H9 (cell line): ENCODE results near the gene SPRED2. TPM values are rescaled to one million over a fixed set of nuclear protein-coding genes. Genes with fewer than 3 reads are reported as not detected.

Experiments used
- DNase-seq: peaks from one replicate; pipeline ENCODE4 v3.0.0-alpha.2; 2017
- H2AFZ ChIP-seq: one replicate; pipeline ENCODE4 v1.6.1; 2013; ENCODE audit warnings: mild to moderate bottlenecking, low read length, control low read depth, moderate library complexity
- H2AK5ac ChIP-seq: 2 replicates; pipeline ENCODE4 v1.6.1; 2013; ENCODE audit warnings: low read length, control low read depth, mixed read lengths; ENCODE audit not compliant: insufficient read length
- H2BK120ac ChIP-seq: one replicate; pipeline ENCODE4 v1.6.1; 2013; ENCODE audit warnings: low read depth, mild to moderate bottlenecking, low read length, control low read depth, inconsistent platforms; ENCODE audit not compliant: poor library complexity, severe bottlenecking
- H2BK12ac ChIP-seq: 2 replicates; pipeline ENCODE4 v1.6.1; 2013; ENCODE audit warnings: low read length, control low read depth, mixed read lengths, low read depth; ENCODE audit not compliant: insufficient read length
- H2BK15ac ChIP-seq: 2 replicates; pipeline ENCODE4 v1.6.1; 2013; ENCODE audit warnings: low read depth, low read length, control low read depth
- H2BK20ac ChIP-seq: one replicate; pipeline ENCODE4 v1.6.1; 2013; ENCODE audit warnings: low read depth, mild to moderate bottlenecking, low read length, control low read depth, inconsistent platforms; ENCODE audit not compliant: poor library complexity, severe bottlenecking
- H2BK5ac ChIP-seq: 2 replicates; pipeline ENCODE4 v1.6.1; 2013; ENCODE audit warnings: low read length, control low read depth, mixed read lengths; ENCODE audit not compliant: insufficient read length
- H3K14ac ChIP-seq: 2 replicates; pipeline ENCODE4 v1.6.1; 2013; ENCODE audit warnings: low read length, control low read depth; ENCODE audit not compliant: insufficient read depth
- H3K18ac ChIP-seq: 2 replicates; pipeline ENCODE4 v1.6.1; 2013; ENCODE audit warnings: low read depth, mild to moderate bottlenecking, mixed read lengths, low read length, control low read depth; ENCODE audit not compliant: insufficient read length
- H3K23ac ChIP-seq: 2 replicates; pipeline ENCODE4 v1.6.1; 2013; ENCODE audit warnings: low read length, control low read depth, mixed read lengths, low read depth; ENCODE audit not compliant: insufficient read length
- H3K23me2 ChIP-seq: 2 replicates; pipeline ENCODE4 v1.6.1; 2013; ENCODE audit warnings: low read depth, mild to moderate bottlenecking, mixed read lengths, low read length, control low read depth; ENCODE audit not compliant: insufficient read length, poor library complexity, severe bottlenecking
- H3K27ac ChIP-seq: 2 replicates; pipeline ENCODE4 v1.5.1; 2013; ENCODE audit warnings: low read length, control low read depth, mixed read lengths, low read depth; ENCODE audit not compliant: insufficient read length
- H3K27me3 ChIP-seq: 2 replicates; pipeline ENCODE4 v1.6.1; 2013; ENCODE audit warnings: low read length, control low read depth, inconsistent platforms; ENCODE audit not compliant: insufficient read depth
- H3K4ac ChIP-seq: 2 replicates; pipeline ENCODE4 v1.6.1; 2013; ENCODE audit warnings: low read depth, mild to moderate bottlenecking, control low read depth, inconsistent platforms, low read length, moderate library complexity
- H3K4me1 ChIP-seq: 2 replicates; pipeline ENCODE4 v1.6.1; 2013; ENCODE audit warnings: low read length, control low read depth, inconsistent platforms; ENCODE audit not compliant: insufficient read depth
- H3K4me2 ChIP-seq: 2 replicates; pipeline ENCODE4 v1.6.1; 2013; ENCODE audit warnings: low read length, control low read depth, mixed read lengths; ENCODE audit not compliant: insufficient read length, insufficient read depth
- H3K56ac ChIP-seq: 2 replicates; pipeline ENCODE4 v1.6.1; 2013; ENCODE audit warnings: low read depth, mild to moderate bottlenecking, mixed read lengths, low read length, control low read depth; ENCODE audit not compliant: insufficient read length
- H3K79me1 ChIP-seq: 2 replicates; pipeline ENCODE4 v1.6.1; 2013; ENCODE audit warnings: low read depth, mild to moderate bottlenecking, moderate library complexity, low read length, control low read depth, inconsistent platforms; ENCODE audit not compliant: insufficient read depth, poor library complexity, severe bottlenecking
- H3K79me2 ChIP-seq: 2 replicates; pipeline ENCODE4 v1.6.1; 2013; ENCODE audit warnings: low read length, control low read depth, inconsistent platforms; ENCODE audit not compliant: insufficient read depth
- H3K9ac ChIP-seq: 2 replicates; pipeline ENCODE4 v1.6.1; 2013; ENCODE audit warnings: low read length, control low read depth, mixed read lengths; ENCODE audit not compliant: insufficient read length; ENCODE audit errors: extremely low read depth
- H3K9me3 ChIP-seq: one replicate; pipeline ENCODE4 v1.6.1; 2013; ENCODE audit warnings: low read depth, low read length, inconsistent platforms; ENCODE audit not compliant: control insufficient read depth
- H3T11ph ChIP-seq: one replicate; pipeline ENCODE4 v1.6.1; 2013; ENCODE audit warnings: mild to moderate bottlenecking, low read length, control low read depth, inconsistent platforms
- H4K20me1 ChIP-seq: one replicate; pipeline ENCODE4 v1.6.1; 2013; ENCODE audit not compliant: control insufficient read depth, insufficient read length, insufficient read depth
- H4K5ac ChIP-seq: 2 replicates; pipeline ENCODE4 v1.6.1; 2013; ENCODE audit warnings: low read depth, mild to moderate bottlenecking, mixed read lengths, low read length, control low read depth; ENCODE audit not compliant: insufficient read length
- H4K8ac ChIP-seq: replicated peaks from 2 replicates; pipeline ENCODE4 v1.6.1; 2013; ENCODE audit warnings: low read length, control low read depth, mixed read lengths, low read depth; ENCODE audit not compliant: insufficient read length
- H4K91ac ChIP-seq: 2 replicates; pipeline ENCODE4 v1.6.1; 2013; ENCODE audit warnings: low read depth, mild to moderate bottlenecking, moderate library complexity, mixed read lengths, low read length, control low read depth; ENCODE audit not compliant: insufficient read length
- H3K27ac Mint-ChIP-seq, 3 experiments: 2 replicates in 2 of 3; 3 replicates in 1 of 3; pipeline ENCODE4 v1.8.0; 2020 to 2021; ENCODE audit warnings: mixed read lengths in 3 of 3, mild to moderate bottlenecking in 1 of 3, moderate library complexity in 1 of 3
- H3K27me3 Mint-ChIP-seq: 2 replicates; pipeline ENCODE4 v1.8.0; 2021; ENCODE audit warnings: low read depth, mild to moderate bottlenecking, moderate library complexity, mixed read lengths
- H3K36me3 Mint-ChIP-seq, 3 experiments: 2 replicates in 2 of 3; 3 replicates in 1 of 3; pipeline ENCODE4 v1.8.0; 2020 to 2021; ENCODE audit warnings: low read depth in 3 of 3, mixed read lengths in 3 of 3; ENCODE audit not compliant: insufficient read depth in 1 of 3
- H3K4me1 Mint-ChIP-seq, 2 experiments: 2 replicates each; pipeline ENCODE4 v1.8.0; 2020; ENCODE audit warnings: mixed read lengths in 2 of 2
- H3K4me3 Mint-ChIP-seq, 2 experiments: 2 replicates in 1 of 2; 3 replicates in 1 of 2; pipeline ENCODE4 v1.8.0; 2020 to 2021; ENCODE audit warnings: mild to moderate bottlenecking in 2 of 2, mixed read lengths in 2 of 2, moderate library complexity in 1 of 2
- H3K9me3 Mint-ChIP-seq, 2 experiments: 2 replicates in 1 of 2; 3 replicates in 1 of 2; pipeline ENCODE4 v1.8.0; 2020; ENCODE audit warnings: mild to moderate bottlenecking in 2 of 2, mixed read lengths in 2 of 2, moderate library complexity in 1 of 2
- WGBS: extraction: QIAGEN DNeasy Blood & Tissue Kit; methylation state at CpG from one replicate; pipeline ENCODE4 v1.1.7; 2013; ENCODE audit warnings: missing lambda C conversion rate, low lambda C conversion rate, mixed read lengths; ENCODE audit not compliant: insufficient read length; ENCODE audit errors: extremely low coverage; 5-methylcytosine and 5-hydroxymethylcytosine counted together
- total RNA-seq: library from RNA; stranded (reverse); gene quantifications from 2 replicates; pipeline ENCODE4 v1.2.1, GENCODE V29; 2021
- TF ChIP-seq, protein P1 (sequence below): fragments of 200-600 bp; sonication (generic); conservative IDR thresholded peaks from 3 replicates; pipeline ENCODE4 v1.8.0; 2021; ENCODE audit warnings: antibody characterized with exemption, mild to moderate bottlenecking

SPRED2 gene
- total RNA-seq, 1 experiment from 2014 or later, result 23.5 TPM

DNA sequence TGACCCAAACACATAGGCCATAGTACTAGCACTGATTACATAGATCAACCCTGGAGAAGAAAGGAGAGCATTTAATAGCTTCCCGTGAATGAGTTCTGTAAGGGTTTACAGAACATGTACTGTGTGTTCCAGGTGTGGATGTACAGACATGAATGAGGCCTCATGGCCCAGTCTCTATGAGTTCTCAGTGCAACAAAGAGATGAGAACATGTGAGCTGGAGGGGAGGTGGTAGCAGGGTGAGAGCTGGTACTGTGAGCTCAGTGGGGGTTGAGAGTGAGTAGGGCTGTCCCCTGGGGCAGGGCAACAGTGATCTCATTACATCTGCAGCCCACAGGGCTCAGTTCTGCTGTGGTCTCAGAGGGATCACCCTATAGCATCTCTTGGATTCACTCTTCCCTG lies 42.6 kb upstream of the SPRED2 start:
- no peak overlapping the region for H3K14ac ChIP-seq
- no peaks in the 10 kb centered on the region for H3K36me3 Mint-ChIP-seq
- no peak overlapping the region for H2AFZ ChIP-seq
- H3K4ac ChIP-seq, result no peak overlapping the region
- H3K23ac ChIP-seq, result no peak overlapping the region
- H3K56ac ChIP-seq, result no peak overlapping the region
- no peaks in the 10 kb centered on the region for H3K79me2 ChIP-seq
- no peak overlapping the region for H2AK5ac ChIP-seq
- H4K20me1 ChIP-seq, result no peaks in the 10 kb centered on the region
- H2BK15ac ChIP-seq, result no peak overlapping the region
- no peak overlapping the region for H2BK12ac ChIP-seq
- no peaks in the 10 kb centered on the region for H3K23me2 ChIP-seq
- no peak overlapping the region for H4K8ac ChIP-seq
- H2BK120ac ChIP-seq, result no peak overlapping the region
- H2BK20ac ChIP-seq, result no peak overlapping the region
- H4K91ac ChIP-seq, result no peak overlapping the region
- H3K27ac Mint-ChIP-seq, result no peak overlapping the region
- no peaks in the 10 kb centered on the region for H3K79me1 ChIP-seq
- H3K9me3 ChIP-seq, result no peaks in the 10 kb centered on the region
- no peak overlapping the region for H4K5ac ChIP-seq
- H3K27me3 ChIP-seq, result no peaks in the 10 kb centered on the region
- H3K9me3 Mint-ChIP-seq, result no peaks in the 10 kb centered on the region; a peak in 2 of 5 replicates
- no CpG with 5 or more reads among the region's 1 CpG for WGBS
- no peak overlapping the region for H3K18ac ChIP-seq
- no peak overlapping the region for H3K27ac ChIP-seq
- H3K4me2 ChIP-seq, result no peak overlapping the region
- no peak overlapping the region for H2BK5ac ChIP-seq
- peaks cover 34% of the 10 kb centered on the region for H3K27me3 Mint-ChIP-seq
- TF ChIP-seq, protein P1, sequence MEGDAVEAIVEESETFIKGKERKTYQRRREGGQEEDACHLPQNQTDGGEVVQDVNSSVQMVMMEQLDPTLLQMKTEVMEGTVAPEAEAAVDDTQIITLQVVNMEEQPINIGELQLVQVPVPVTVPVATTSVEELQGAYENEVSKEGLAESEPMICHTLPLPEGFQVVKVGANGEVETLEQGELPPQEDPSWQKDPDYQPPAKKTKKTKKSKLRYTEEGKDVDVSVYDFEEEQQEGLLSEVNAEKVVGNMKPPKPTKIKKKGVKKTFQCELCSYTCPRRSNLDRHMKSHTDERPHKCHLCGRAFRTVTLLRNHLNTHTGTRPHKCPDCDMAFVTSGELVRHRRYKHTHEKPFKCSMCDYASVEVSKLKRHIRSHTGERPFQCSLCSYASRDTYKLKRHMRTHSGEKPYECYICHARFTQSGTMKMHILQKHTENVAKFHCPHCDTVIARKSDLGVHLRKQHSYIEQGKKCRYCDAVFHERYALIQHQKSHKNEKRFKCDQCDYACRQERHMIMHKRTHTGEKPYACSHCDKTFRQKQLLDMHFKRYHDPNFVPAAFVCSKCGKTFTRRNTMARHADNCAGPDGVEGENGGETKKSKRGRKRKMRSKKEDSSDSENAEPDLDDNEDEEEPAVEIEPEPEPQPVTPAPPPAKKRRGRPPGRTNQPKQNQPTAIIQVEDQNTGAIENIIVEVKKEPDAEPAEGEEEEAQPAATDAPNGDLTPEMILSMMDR, result no peak
- no peak for DNase-seq
- peaks cover 8 to 9% of the 10 kb centered on the region in 2 experiments; a peak in 3 of 4 replicates for H3K4me1 Mint-ChIP-seq
- no peak overlapping the region for H3K4me3 Mint-ChIP-seq
- H3T11ph ChIP-seq, result no peak overlapping the region
- H3K9ac ChIP-seq, result no peak overlapping the region
- H3K4me1 ChIP-seq, result no peaks in the 10 kb centered on the region; the same call in 1 of the 2 replicates
